Renal pelvis (tissue), 3 donors: ENCODE data around the gene TRIM6. TPM values are rescaled to one million over a fixed set of nuclear protein-coding genes. Genes with fewer than 3 reads are reported as not detected.

Experiments used
- polyA plus RNA-seq, 3 donors: library from polyadenylated mRNA; unstranded; fragments of 120-200 nt; gene quantifications; one replicate each; pipeline ENCODE4 v1.2.1, GENCODE V29; 2013; ENCODE audit not compliant: insufficient read length in 3 of 3

Gene TRIM6
- polyA plus RNA-seq, 3 donors: 20.0 to 38.2 (median 27.1) TPM

Other genes with a start within 250 kb of the TRIM6 start
- not detected for gene OR51B6, start 245.1 kb upstream of the TRIM6 start, polyA plus RNA-seq
- under 1 TPM in 2 of 3 donors, not detected in 1; 0.09 to 0.14 TPM for gene OR51M1, start 212.8 kb upstream of the TRIM6 start, polyA plus RNA-seq
- under 1 TPM in 1 of 3 donors, not detected in 2; 0.16 TPM for gene OR51Q1, start 174.5 kb upstream of the TRIM6 start, polyA plus RNA-seq
- not detected for gene OR51I1, start 155.1 kb upstream of the TRIM6 start, polyA plus RNA-seq
- not detected for gene OR51I2, start 147.3 kb upstream of the TRIM6 start, polyA plus RNA-seq
- not detected for gene OR52D1, start 108.0 kb upstream of the TRIM6 start, polyA plus RNA-seq
- gene UBQLN3, start 86.7 kb upstream of the TRIM6 start, polyA plus RNA-seq: not detected
- 1 to 10 TPM in 2 of 3 donors, under 1 TPM in 1; 0.51 to 1.2 (median 1.1) TPM for gene UBQLNL, start 79.9 kb upstream of the TRIM6 start, polyA plus RNA-seq
- under 1 TPM in 1 of 3 donors, not detected in 2; 0.17 TPM for gene OR52H1, start 48.1 kb upstream of the TRIM6 start, polyA plus RNA-seq
- not detected for gene OR52B6, start 15.8 kb upstream of the TRIM6 start, polyA plus RNA-seq
- 1 to 10 TPM; 6.7 to 9.0 (median 7.9) TPM for gene TRIM34, start 28.4 kb downstream of the TRIM6 start, polyA plus RNA-seq
- 10 to 100 TPM; 34.1 to 51.7 (median 43.5) TPM for gene TRIM5, start 88.4 kb downstream of the TRIM6 start, polyA plus RNA-seq
- gene TRIM22, start 93.2 kb downstream of the TRIM6 start, polyA plus RNA-seq: 10 to 100 TPM in 1 of 3 donors, 1 to 10 TPM in 2; 5.3 to 10.8 (median 7.7) TPM
- gene OR56B1, start 139.8 kb downstream of the TRIM6 start, polyA plus RNA-seq: not detected
- gene OR52N4, start 157.6 kb downstream of the TRIM6 start, polyA plus RNA-seq: not detected
- not detected for gene OR52N5, start 186.7 kb downstream of the TRIM6 start, polyA plus RNA-seq
- gene OR52N1, start 194.6 kb downstream of the TRIM6 start, polyA plus RNA-seq: not detected
- not detected for gene OR52N2, start 212.3 kb downstream of the TRIM6 start, polyA plus RNA-seq
- gene OR52E6, start 245.3 kb downstream of the TRIM6 start, polyA plus RNA-seq: not detected